ENCODE measurements around the gene FUS. TPM values are rescaled to one million over a fixed set of nuclear protein-coding genes. Genes with fewer than 3 reads are reported as not detected.
A peak's percentile ranks its signal among the peaks of the same experiment; 100 is the strongest.
"Not testable (repeated sequence)": the region's sequence is repeated elsewhere in the genome, so short reads cannot be mapped to it uniquely, and the experiment has no call there.

The FUS gene
- total RNA-seq, 2 experiments from 2014 or later, result 486 to 533 TPM

GRCh38 chr16:31199430-31200041, 19.6 kb downstream of the FUS start:
- ChIA-PET POLR2A (interaction anchor here (0.6 to 17.2 kb wide), 9 partner anchors 7 to 201 kb away, joined by 3 to 482 read pairs (median 6); partner anchors contain the start of genes FUS, PYDC1 and TRIM72), CTCF (interaction anchor here (1.6 to 2.0 kb wide), 2 partner anchors 12 to 58 kb away, joined by 4 read pairs; no protein-coding TSS in a partner anchor)
- Mint-ChIP-seq H3K4me1 (ENCODE audit: low read depth) (peaks cover 52% of the 10 kb centered on the region), H3K4me3 (no peak overlapping the region), H3K27ac (peak overlapping the region; percentile 54), H3K36me3 (ENCODE audit: low read depth) (peaks cover 34% of the 10 kb centered on the region), H3K9me3 (no peaks in the 10 kb centered on the region), H3K27me3 (no peaks in the 10 kb centered on the region)
- no peak for DNase-seq
- TF ChIP-seq, protein P1, sequence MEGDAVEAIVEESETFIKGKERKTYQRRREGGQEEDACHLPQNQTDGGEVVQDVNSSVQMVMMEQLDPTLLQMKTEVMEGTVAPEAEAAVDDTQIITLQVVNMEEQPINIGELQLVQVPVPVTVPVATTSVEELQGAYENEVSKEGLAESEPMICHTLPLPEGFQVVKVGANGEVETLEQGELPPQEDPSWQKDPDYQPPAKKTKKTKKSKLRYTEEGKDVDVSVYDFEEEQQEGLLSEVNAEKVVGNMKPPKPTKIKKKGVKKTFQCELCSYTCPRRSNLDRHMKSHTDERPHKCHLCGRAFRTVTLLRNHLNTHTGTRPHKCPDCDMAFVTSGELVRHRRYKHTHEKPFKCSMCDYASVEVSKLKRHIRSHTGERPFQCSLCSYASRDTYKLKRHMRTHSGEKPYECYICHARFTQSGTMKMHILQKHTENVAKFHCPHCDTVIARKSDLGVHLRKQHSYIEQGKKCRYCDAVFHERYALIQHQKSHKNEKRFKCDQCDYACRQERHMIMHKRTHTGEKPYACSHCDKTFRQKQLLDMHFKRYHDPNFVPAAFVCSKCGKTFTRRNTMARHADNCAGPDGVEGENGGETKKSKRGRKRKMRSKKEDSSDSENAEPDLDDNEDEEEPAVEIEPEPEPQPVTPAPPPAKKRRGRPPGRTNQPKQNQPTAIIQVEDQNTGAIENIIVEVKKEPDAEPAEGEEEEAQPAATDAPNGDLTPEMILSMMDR (IDR thresholded peaks at IDR 0.05), result no peak
- ATAC-seq, result no peak
- intact Hi-C loops (cut with micrococcal nuclease), result loop anchor here (10.0 kb wide), 1 partner anchor 245 kb away; the partner anchor contains the start of gene ZNF843

DNA sequence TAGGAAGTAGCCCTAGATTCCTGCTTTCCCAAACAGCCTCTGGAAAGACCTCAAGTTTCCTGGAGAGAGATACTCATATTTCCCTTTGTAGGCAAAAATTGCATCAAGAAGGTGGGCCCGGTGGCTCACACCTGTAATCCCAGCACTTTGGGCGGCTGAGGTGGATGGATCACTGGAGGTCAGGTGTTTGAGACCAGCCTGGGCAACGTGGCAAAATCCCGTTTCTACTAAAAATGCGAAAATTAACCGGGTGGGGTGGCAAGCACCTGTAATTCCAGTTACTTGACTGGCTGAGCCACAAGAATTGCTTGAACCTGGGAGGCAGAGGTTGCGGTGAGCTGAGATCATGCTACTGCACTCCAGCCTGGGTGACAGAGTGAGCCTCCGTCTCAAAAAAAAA, 20.2 kb downstream of the FUS start:
- not testable (repeated sequence) for H3K4me3 Mint-ChIP-seq, H3K27me3 Mint-ChIP-seq, DNase-seq, ATAC-seq, H3K9me3 Mint-ChIP-seq
- H3K36me3 Mint-ChIP-seq (ENCODE audit: low read depth), result peaks cover 28% of the 10 kb centered on the region
- POLR2A ChIA-PET, result interaction anchor here (1.5 to 17.2 kb wide), 5 partner anchors 8 to 159 kb away, joined by 3 to 482 read pairs (median 17); partner anchors contain the start of gene FUS
- CTCF ChIA-PET, result interaction anchor here (1.3 to 3.0 kb wide), 5 partner anchors 58 to 668 kb away, joined by 4 to 10 read pairs (median 6); partner anchors contain the start of gene ZNF843
- intact Hi-C loops (cut with micrococcal nuclease), result loop anchor here (10.0 kb wide), 1 partner anchor 245 kb away; the partner anchor contains the start of gene ZNF843
- H3K4me1 Mint-ChIP-seq (ENCODE audit: low read depth), result peaks cover 48% of the 10 kb centered on the region
- peak overlapping the region; percentile 54 for H3K27ac Mint-ChIP-seq

- ATAC-seq, result peak; percentile 60
- Mint-ChIP-seq H3K27me3 (no peaks in the 10 kb centered on the region), H3K4me3 (peak overlapping the region; percentile 75), H3K27ac (peak overlapping the region; percentile 6), H3K9me3 (no peaks in the 10 kb centered on the region), H3K36me3 (ENCODE audit: low read depth) (peaks cover 23% of the 10 kb centered on the region), H3K4me1 (ENCODE audit: low read depth) (peaks cover 44% of the 10 kb centered on the region)
- ChIA-PET CTCF (interaction anchor here (0.6 to 3.0 kb wide), 13 partner anchors 11 to 668 kb away, joined by 3 to 10 read pairs (median 4); partner anchors contain the start of genes COX6A2 and ZNF843), POLR2A (interaction anchor here (0.7 to 17.2 kb wide), 12 partner anchors 8 to 275 kb away, joined by 3 to 482 read pairs (median 4); partner anchors contain the start of genes FUS, KAT8 and TRIM72)
- TF ChIP-seq, protein P1 (IDR thresholded peaks at IDR 0.05), result no peak
- peak; percentile 75 for DNase-seq
- intact Hi-C loops (cut with micrococcal nuclease), result loop anchor here (10.0 kb wide), 1 partner anchor 244 kb away; the partner anchor contains the start of gene ZNF843
Measured at GRCh38 chr16:31200821-31201568, 21.1 kb downstream of the FUS start.

DNA sequence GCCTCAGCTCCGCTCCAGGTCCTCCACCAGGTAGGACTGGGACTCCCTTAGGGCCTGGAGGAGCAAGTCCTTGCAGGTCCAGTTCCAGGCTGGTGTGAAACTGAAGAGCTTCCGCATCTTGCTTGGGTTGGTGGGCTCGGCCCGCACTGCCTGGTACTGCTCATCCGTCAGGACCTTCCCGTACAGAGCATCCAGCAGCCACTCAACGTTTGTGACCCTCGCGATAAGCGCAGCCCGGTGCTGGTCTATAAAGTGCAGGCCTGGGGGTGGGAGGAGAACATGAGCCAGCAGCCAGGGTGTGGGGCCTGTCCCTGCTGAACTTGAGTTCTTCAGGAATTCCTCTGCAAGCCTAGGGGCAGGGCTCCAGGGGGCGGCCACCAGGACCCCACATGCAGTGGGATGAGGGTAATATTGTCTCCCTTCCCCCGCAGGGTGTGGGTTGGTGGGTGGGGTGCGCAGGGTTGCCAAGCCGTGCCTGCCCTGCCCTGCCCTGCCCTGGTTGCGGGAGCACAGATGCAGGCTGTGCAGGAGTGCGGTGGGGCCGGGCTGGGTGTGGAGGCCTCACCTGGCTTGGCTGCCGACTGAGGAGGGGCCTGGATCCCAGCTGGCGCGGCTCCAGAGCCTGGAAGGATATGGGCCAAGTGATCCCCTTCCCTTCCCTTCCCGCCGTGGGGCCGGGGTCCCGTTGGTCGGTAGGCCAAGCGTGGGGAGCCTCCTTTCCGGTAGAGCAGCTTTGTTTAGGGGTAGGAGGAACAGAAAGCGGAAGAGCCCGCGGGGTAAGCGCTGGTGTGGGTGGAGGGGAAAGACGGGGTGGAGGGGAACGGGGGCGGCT, 21.9 kb downstream of the FUS start:
- ChIA-PET POLR2A (interaction anchor here (0.7 to 17.2 kb wide), 17 partner anchors 9 to 276 kb away, joined by 3 to 482 read pairs (median 4); partner anchors contain the start of genes FUS, KAT8 and TRIM72), CTCF (interaction anchor here (0.9 to 3.0 kb wide), 14 partner anchors 11 to 667 kb away, joined by 3 to 12 read pairs (median 4); partner anchors contain the start of gene ZNF843)
- Mint-ChIP-seq H3K9me3 (no peaks in the 10 kb centered on the region), H3K27me3 (no peaks in the 10 kb centered on the region), H3K4me1 (ENCODE audit: low read depth) (peaks cover 42% of the 10 kb centered on the region), H3K4me3 (peak overlapping the region; percentile 75), H3K36me3 (ENCODE audit: low read depth) (peaks cover 16% of the 10 kb centered on the region), H3K27ac (peak overlapping the region; percentile 47)
- DNase-seq (peak; percentile 46), ATAC-seq (peak; percentile 58)
- intact Hi-C loops (cut with micrococcal nuclease), result loop anchor here (10.0 kb wide), 1 partner anchor 243 kb away; the partner anchor contains the start of gene ZNF843
- TF ChIP-seq, protein P1 (IDR thresholded peaks at IDR 0.05), result no peak
